OCI-LY7 (cell line): ENCODE results near the gene CYB5RL. TPM values are rescaled to one million over a fixed set of nuclear protein-coding genes. Genes with fewer than 3 reads are reported as not detected.

Experiments
- BruUV-seq: library from RNA; stranded (reverse); fragments of 400-500 nt; replicated peaks from 2 replicates; lab custom pipeline; 2021; lab: Mats Ljungman, UMichigan
- CTCF ChIA-PET: fragments of 300-600 bp; sonication (Branson Sonifier 250); formaldehyde crosslinking; loops from one replicate; lab custom pipeline; 2022; ENCODE audit warnings: antibody characterized with exemption; ENCODE audit not compliant: unreplicated experiment; lab: Charles Lee
- POLR2A ChIA-PET: fragments of 300-600 bp; sonication (Branson Sonifier 250); formaldehyde crosslinking; loops from one replicate; lab custom pipeline; 2022; ENCODE audit warnings: antibody characterized with exemption; lab: Charles Lee
- DNase-seq: peaks from one replicate; pipeline ENCODE4 v3.0.0-alpha.2; 2015; ENCODE audit warnings: low spot score
- H2AFZ ChIP-seq: fragments of 200-600 bp; sonication (generic), shearing (Covaris generic); 2 replicates; pipeline ENCODE4 v1.6.1; 2014; ENCODE audit warnings: mild to moderate bottlenecking, antibody characterized with exemption, low read length, moderate library complexity
- H3K27ac ChIP-seq: fragments of 200-600 bp; sonication (generic); 2 replicates; pipeline ENCODE4 v1.5.1; 2014; ENCODE audit warnings: mixed run types, low read depth, mild to moderate bottlenecking, moderate library complexity, low read length, inconsistent platforms; ENCODE audit not compliant: poor library complexity, severe bottlenecking
- H3K36me3 ChIP-seq: fragments of 200-600 bp; sonication (generic); 2 replicates; pipeline ENCODE4 v1.6.1; 2014; ENCODE audit warnings: mild to moderate bottlenecking, antibody characterized with exemption, low read length, moderate library complexity, mixed read lengths; ENCODE audit not compliant: insufficient read depth
- H3K4me1 ChIP-seq: fragments of 200-600 bp; sonication (generic); 2 replicates; pipeline ENCODE4 v1.5.1; 2014; ENCODE audit warnings: mild to moderate bottlenecking, low read length; ENCODE audit not compliant: insufficient read depth, poor library complexity, severe bottlenecking
- H3K4me2 ChIP-seq: fragments of 200-600 bp; sonication (generic); 2 replicates; pipeline ENCODE4 v1.6.1; 2014; ENCODE audit warnings: mild to moderate bottlenecking, low read length
- H3K4me3 ChIP-seq: fragments of 200-600 bp; sonication (generic); 2 replicates; pipeline ENCODE4 v1.5.1; 2014; ENCODE audit warnings: mild to moderate bottlenecking, low read depth, low read length; ENCODE audit not compliant: poor library complexity, severe bottlenecking
- H3K79me2 ChIP-seq: fragments of 200-600 bp; sonication (generic); 2 replicates; pipeline ENCODE4 v1.6.1; 2016; ENCODE audit warnings: low read depth, mild to moderate bottlenecking, low read length, moderate library complexity, mixed read lengths; ENCODE audit not compliant: insufficient read depth
- H3K9me2 ChIP-seq: fragments of 200-600 bp; sonication (generic); 2 replicates; pipeline ENCODE4 v1.6.1; 2016; ENCODE audit warnings: mild to moderate bottlenecking, low read length, mixed read lengths; ENCODE audit not compliant: insufficient read depth
- H3K9me3 ChIP-seq: fragments of 200-600 bp; sonication (generic); 2 replicates; pipeline ENCODE4 v1.6.1; 2014; ENCODE audit warnings: mild to moderate bottlenecking, mixed run types, low read length, mixed read lengths
- H4K20me1 ChIP-seq: fragments of 200-600 bp; sonication (generic); 2 replicates; pipeline ENCODE4 v1.6.1; 2014; ENCODE audit warnings: mild to moderate bottlenecking, antibody characterized with exemption, low read length, moderate library complexity, mixed read lengths; ENCODE audit not compliant: insufficient read depth
- CTCF ChIP-seq: fragments of 200-600 bp; sonication (generic); conservative IDR thresholded peaks from 2 replicates; pipeline ENCODE4 v1.5.1; 2014; ENCODE audit warnings: mild to moderate bottlenecking, antibody characterized with exemption, low read length, moderate library complexity, mixed read lengths
- EZH2phosphoT487 ChIP-seq: fragments of 200-600 bp; sonication (generic); IDR thresholded peaks from 2 replicates; pipeline ENCODE4 v1.6.1; 2018; ENCODE audit warnings: low read depth, borderline replicate concordance, mild to moderate bottlenecking, mixed run types, antibody characterized with exemption, low read length, moderate library complexity, mixed read lengths
- intact Hi-C: fragments of 100-400 bp; cut with micrococcal nuclease; formaldehyde crosslinking; loops from one replicate; pipeline ENCODE4 v1.10.0; 2022; ENCODE audit not compliant: unreplicated experiment
- total RNA-seq, 2 experiments: library from RNA; depleted of rRNA in 1 of 2; stranded (reverse); fragments of >200 nt in 1 of 2; shearing (Covaris generic) in 1 of 2; gene quantifications; 2 replicates each; pipeline ENCODE4 v1.2.3, GENCODE V29; 2014 to 2022

Gene CYB5RL
- total RNA-seq, 2 experiments from 2014 or later = 10.4 to 20.6 TPM

GRCh38 chr1:54180701-54181360 is 19.0 kb downstream of the CYB5RL start:
- BruUV-seq = no TSS peak
- H3K9me2 ChIP-seq = no peaks in the 10 kb centered on the region
- no peaks in the 10 kb centered on the region for H4K20me1 ChIP-seq
- H3K36me3 ChIP-seq = peaks cover 24% of the 10 kb centered on the region
- H3K4me1 ChIP-seq = no peaks in the 10 kb centered on the region
- intact Hi-C loops = loop anchor here (1.0 kb wide), 1 partner anchor 308 kb away; no protein-coding TSS in a partner anchor
- H2AFZ ChIP-seq = no peak overlapping the region
- no peak overlapping the region for H3K27ac ChIP-seq
- no peak overlapping the region for H3K4me3 ChIP-seq
- H3K9me3 ChIP-seq = no peaks in the 10 kb centered on the region
- no peaks in the 10 kb centered on the region for H3K79me2 ChIP-seq
- no peak overlapping the region for H3K4me2 ChIP-seq
- ChIA-PET POLR2A (no interaction called here), CTCF (interaction anchor here (0.6 kb wide), 1 partner anchor 64 kb away, joined by 6 read pairs; no protein-coding TSS in a partner anchor)
- DNase-seq = no peak
- no peak for TF ChIP-seq EZH2phosphoT487
- no peak for TF ChIP-seq CTCF

- no peak for DNase-seq
These were observed 21.3 kb downstream of the CYB5RL start for GRCh38 chr1:54178296-54179070.

More at GRCh38 chr1:54178296-54179070, 21.3 kb downstream of the CYB5RL start:
- no TSS peak for BruUV-seq
- Histone ChIP-seq H3K9me3 (no peaks in the 10 kb centered on the region), H3K36me3 (peaks cover 18% of the 10 kb centered on the region), H3K79me2 (no peaks in the 10 kb centered on the region), H3K4me3 (no peak overlapping the region), H3K4me1 (no peaks in the 10 kb centered on the region), H3K4me2 (no peak overlapping the region), H2AFZ (no peak overlapping the region), H3K27ac (no peak overlapping the region), H4K20me1 (no peaks in the 10 kb centered on the region), H3K9me2 (no peaks in the 10 kb centered on the region)
- ChIA-PET POLR2A (interaction anchor here (1.2 kb wide), 1 partner anchor 11 kb away, joined by 4 read pairs; no protein-coding TSS in a partner anchor), CTCF (no interaction called here)
- TF ChIP-seq CTCF (no peak), EZH2phosphoT487 (no peak)
- intact Hi-C loops = no loop called here
